ENCODE measurements around the gene TRIM23. TPM values are rescaled to one million over a fixed set of nuclear protein-coding genes. Genes with fewer than 3 reads are reported as not detected.

The TRIM23 gene
- total RNA-seq, 2 experiments from 2014 or later = 10.6 to 13.0 TPM

DNA sequence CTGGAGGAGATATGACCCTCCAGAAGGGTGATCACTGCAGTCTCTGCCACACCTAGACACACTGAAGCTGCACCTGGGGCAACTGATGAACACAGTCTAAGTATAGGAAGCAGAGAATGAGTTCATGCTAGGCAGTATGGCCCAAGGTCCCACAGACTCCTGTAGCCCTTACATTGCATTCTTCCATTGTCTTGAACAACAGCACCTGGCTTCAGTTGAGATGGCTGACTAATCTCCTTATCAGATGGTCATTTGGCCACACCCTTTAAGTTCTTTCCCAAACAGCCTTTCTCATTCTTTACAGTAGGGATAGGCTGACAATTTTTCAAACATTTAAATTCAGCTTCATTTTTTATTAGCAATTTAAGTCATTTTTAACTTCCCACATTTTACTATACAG, 84.3 kb downstream of the TRIM23 start:
- DNase-seq (ENCODE audit: low spot score) = no peak
- Histone ChIP-seq H3K27ac (ENCODE audit: low read depth, low read length, poor library complexity, severe bottlenecking) (no peak overlapping the region), H3K4me1 (ENCODE audit: insufficient read depth, low read length, poor library complexity, severe bottlenecking) (no peaks in the 10 kb centered on the region), H3K79me2 (ENCODE audit: insufficient read depth, low read depth, low read length) (no peaks in the 10 kb centered on the region), H3K4me3 (ENCODE audit: low read depth, low read length, poor library complexity, severe bottlenecking) (no peak overlapping the region), H3K9me3 (ENCODE audit: low read length) (no peaks in the 10 kb centered on the region), H3K4me2 (ENCODE audit: low read length) (no peak overlapping the region), H3K36me3 (ENCODE audit: insufficient read depth, low read length) (peaks cover 83% of the 10 kb centered on the region), H4K20me1 (ENCODE audit: insufficient read depth, low read length) (no peaks in the 10 kb centered on the region), H2AFZ (ENCODE audit: low read length) (no peak overlapping the region), H3K9me2 (ENCODE audit: insufficient read depth, low read length) (no peaks in the 10 kb centered on the region)
- POLR2A ChIA-PET = interaction anchor here (0.5 kb wide), 1 partner anchor 27 kb away, joined by 3 read pairs; no protein-coding TSS in a partner anchor
- CTCF ChIA-PET (ENCODE audit: unreplicated experiment) = no interaction called here
- BruUV-seq (replicated peaks) = no TSS peak
- TF ChIP-seq, protein P1, sequence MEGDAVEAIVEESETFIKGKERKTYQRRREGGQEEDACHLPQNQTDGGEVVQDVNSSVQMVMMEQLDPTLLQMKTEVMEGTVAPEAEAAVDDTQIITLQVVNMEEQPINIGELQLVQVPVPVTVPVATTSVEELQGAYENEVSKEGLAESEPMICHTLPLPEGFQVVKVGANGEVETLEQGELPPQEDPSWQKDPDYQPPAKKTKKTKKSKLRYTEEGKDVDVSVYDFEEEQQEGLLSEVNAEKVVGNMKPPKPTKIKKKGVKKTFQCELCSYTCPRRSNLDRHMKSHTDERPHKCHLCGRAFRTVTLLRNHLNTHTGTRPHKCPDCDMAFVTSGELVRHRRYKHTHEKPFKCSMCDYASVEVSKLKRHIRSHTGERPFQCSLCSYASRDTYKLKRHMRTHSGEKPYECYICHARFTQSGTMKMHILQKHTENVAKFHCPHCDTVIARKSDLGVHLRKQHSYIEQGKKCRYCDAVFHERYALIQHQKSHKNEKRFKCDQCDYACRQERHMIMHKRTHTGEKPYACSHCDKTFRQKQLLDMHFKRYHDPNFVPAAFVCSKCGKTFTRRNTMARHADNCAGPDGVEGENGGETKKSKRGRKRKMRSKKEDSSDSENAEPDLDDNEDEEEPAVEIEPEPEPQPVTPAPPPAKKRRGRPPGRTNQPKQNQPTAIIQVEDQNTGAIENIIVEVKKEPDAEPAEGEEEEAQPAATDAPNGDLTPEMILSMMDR (conservative IDR thresholded peaks at IDR 0.05; ENCODE audit: low read length) = no peak
- no peak for TF ChIP-seq EZH2phosphoT487 (IDR thresholded peaks at IDR 0.05; ENCODE audit: borderline replicate concordance, low read depth, low read length)
- intact Hi-C loops (cut with micrococcal nuclease; ENCODE audit: unreplicated experiment) = no loop called here

Small RNA genes lying within 50 kb of the gene (small RNA-seq; reads per million reads assigned to genes)
- not detected for gene RNU6-540P

Other genes with a start within 250 kb of the TRIM23 start
- gene ADAMTS6, start 142.4 kb downstream of the TRIM23 start, total RNA-seq (2014; rRNA removed; shearing (Covaris generic)) = 18.1 and 23.0 TPM in 2 replicates
- gene ADAMTS6, start 142.4 kb downstream of the TRIM23 start, total RNA-seq (2022) = 13.9 and 14.3 TPM in 2 replicates
- 52.6 and 62.4 TPM in 2 replicates for gene CENPK, start 61.2 kb downstream of the TRIM23 start, total RNA-seq (2014; rRNA removed; shearing (Covaris generic))
- gene CENPK, start 61.2 kb downstream of the TRIM23 start, total RNA-seq (2022) = 90.0 and 104 TPM in 2 replicates
- 51.5 and 67.6 TPM in 2 replicates for gene PPWD1, start 61.0 kb downstream of the TRIM23 start, total RNA-seq (2014; rRNA removed; shearing (Covaris generic))
- gene PPWD1, start 61.0 kb downstream of the TRIM23 start, total RNA-seq (2022) = 54.3 and 57.4 TPM in 2 replicates
- gene SHLD3, start 694 bp upstream of the TRIM23 start, total RNA-seq (2014; rRNA removed; shearing (Covaris generic)) = 4.0 and 5.2 TPM in 2 replicates
- 3.8 and 4.3 TPM in 2 replicates for gene SHLD3, start 694 bp upstream of the TRIM23 start, total RNA-seq (2022)
- 13.2 and 13.9 TPM in 2 replicates for gene TRAPPC13, start 694 bp upstream of the TRIM23 start, total RNA-seq (2014; rRNA removed; shearing (Covaris generic))
- 24.1 and 25.4 TPM in 2 replicates for gene TRAPPC13, start 694 bp upstream of the TRIM23 start, total RNA-seq (2022)
- gene SGTB, start 97.8 kb upstream of the TRIM23 start, total RNA-seq (2014; rRNA removed; shearing (Covaris generic)) = 3.6 and 4.3 TPM in 2 replicates
- gene SGTB, start 97.8 kb upstream of the TRIM23 start, total RNA-seq (2022) = 8.4 and 8.7 TPM in 2 replicates
- gene NLN, start 97.9 kb upstream of the TRIM23 start, total RNA-seq (2014; rRNA removed; shearing (Covaris generic)) = 11.9 and 14.9 TPM in 2 replicates
- gene NLN, start 97.9 kb upstream of the TRIM23 start, total RNA-seq (2022) = 17.7 and 26.0 TPM in 2 replicates